B cell (primary cell): Measurements from ENCODE around the gene BRDT. TPM values are rescaled to one million over a fixed set of nuclear protein-coding genes. Genes with fewer than 3 reads are reported as not detected.

ENCODE experiments used
- ATAC-seq: fragments of 200-7000 bp; cut with Tn5 transposase; one replicate; pipeline ENCODE4 v1.10.0; 2021; ENCODE audit warnings: low read depth, mild to moderate bottlenecking, moderate number of reproducible peaks, moderate library complexity
- CTCF ChIA-PET: fragments of 350-600 bp; sonication (Branson Sonifier 250); formaldehyde crosslinking; loops from one replicate; lab custom pipeline; 2021; ENCODE audit warnings: antibody characterized with exemption, inconsistent platforms; lab: Charles Lee
- POLR2A ChIA-PET: fragments of 350-600 bp; sonication (Branson Sonifier 250); formaldehyde crosslinking; loops from one replicate; lab custom pipeline; 2021; ENCODE audit warnings: antibody characterized with exemption; lab: Charles Lee
- DNase-seq: peaks from one replicate; pipeline ENCODE4 v3.0.0; 2013
- H2AFZ ChIP-seq: 2 replicates; pipeline ENCODE4 v1.6.1; 2012; ENCODE audit warnings: mild to moderate bottlenecking, low read depth, low read length; ENCODE audit not compliant: insufficient read depth, poor library complexity, severe bottlenecking
- H3K27ac ChIP-seq, 2 donors: 1 replicate in 1 of 2; 2 replicates in 1 of 2; pipeline ENCODE4 v1.5.1; 2012 to 2013; ENCODE audit warnings: low read length in 2 of 2, mild to moderate bottlenecking in 2 of 2, moderate library complexity in 1 of 2
- H3K27me3 ChIP-seq, 4 experiments: fragments of 200-600 bp in 1 of 4; sonication (generic) in 1 of 4; replicated peaks in 1 of 4; 1 replicate in 2 of 4; 2 replicates in 2 of 4; pipeline versions ENCODE4 v1.6.1 to v1.7.0; 2013 to 2016; ENCODE audit warnings: low read length in 3 of 4, mild to moderate bottlenecking in 2 of 4, mixed read lengths in 1 of 4, moderate library complexity in 1 of 4; ENCODE audit not compliant: insufficient read depth in 4 of 4, control insufficient read depth in 3 of 4; ENCODE audit errors: control extremely low read depth in 1 of 4
- H3K36me3 ChIP-seq, 2 experiments: replicated peaks in 1 of 2; 1 replicate in 1 of 2; 2 replicates in 1 of 2; pipeline versions ENCODE4 v1.6.1 to v1.7.1; 2013; ENCODE audit warnings: low read length in 1 of 2; ENCODE audit not compliant: insufficient read depth in 2 of 2, control insufficient read depth in 1 of 2; ENCODE audit errors: control extremely low read depth in 1 of 2, extremely low read depth in 1 of 2
- H3K4me1 ChIP-seq, 2 donors: fragments of 200-600 bp in 1 of 2; sonication (generic) in 1 of 2; 1 replicate in 1 of 2; 2 replicates in 1 of 2; pipeline versions ENCODE4 v1.5.1 to v1.6.1; 2013 to 2017; ENCODE audit warnings: low read length in 2 of 2; ENCODE audit not compliant: control insufficient read depth in 2 of 2, insufficient read depth in 2 of 2
- H3K4me2 ChIP-seq: replicated peaks from 2 replicates; pipeline ENCODE3; 2012; ENCODE audit warnings: mild to moderate bottlenecking, low read depth, low read length; ENCODE audit not compliant: poor library complexity, severe bottlenecking
- H3K4me3 ChIP-seq, 5 experiments: fragments of 200-600 bp in 1 of 5; sonication (generic) in 1 of 5; 1 replicate in 3 of 5; 2 replicates in 2 of 5; pipeline versions ENCODE4 v1.5.1 to v1.7.0; 2011 to 2016; ENCODE audit warnings: low read length in 4 of 5, mild to moderate bottlenecking in 4 of 5, low read depth in 2 of 5, control low read depth in 1 of 5, moderate library complexity in 1 of 5; ENCODE audit not compliant: insufficient read depth in 1 of 5; ENCODE audit errors: control extremely low read depth in 1 of 5, extremely low read depth in 1 of 5
- H3K79me2 ChIP-seq: fragments of 200-600 bp; sonication (generic); one replicate; pipeline ENCODE4 v1.6.0; 2016; ENCODE audit warnings: low read length; ENCODE audit not compliant: control insufficient read depth, insufficient read depth
- H3K9ac ChIP-seq: fragments of 200-600 bp; sonication (generic); 2 replicates; pipeline ENCODE4 v1.6.1; 2017; ENCODE audit warnings: mild to moderate bottlenecking, low read length, moderate library complexity
- H3K9me3 ChIP-seq, 3 donors: one replicate each; pipeline versions ENCODE4 v1.6.1 to v1.7.1; 2013; ENCODE audit warnings: low read length in 2 of 3; ENCODE audit not compliant: control insufficient read depth in 2 of 3, insufficient read depth in 1 of 3; ENCODE audit errors: control extremely low read depth in 1 of 3
- H4K20me1 ChIP-seq: 2 replicates; pipeline ENCODE4 v1.6.0; 2012; ENCODE audit warnings: mild to moderate bottlenecking, low read length; ENCODE audit not compliant: insufficient read depth, control insufficient read depth, poor library complexity, severe bottlenecking
- H3K27ac Mint-ChIP-seq: one replicate; pipeline ENCODE4 v1.8.0; 2021; ENCODE audit warnings: mixed read lengths
- H3K27me3 Mint-ChIP-seq: one replicate; pipeline ENCODE4 v1.8.0; 2021; ENCODE audit warnings: mixed read lengths
- H3K4me1 Mint-ChIP-seq: one replicate; pipeline ENCODE4 v1.8.0; 2021; ENCODE audit warnings: mixed read lengths
- H3K4me3 Mint-ChIP-seq: one replicate; pipeline ENCODE4 v1.8.0; 2021; ENCODE audit warnings: mixed read lengths
- H3K9me3 Mint-ChIP-seq: one replicate; pipeline ENCODE4 v1.8.0; 2022; ENCODE audit warnings: mixed read lengths; ENCODE audit not compliant: insufficient read depth
- EZH2 ChIP-seq: IDR thresholded peaks from 2 replicates; pipeline ENCODE4 v1.6.1; 2012; ENCODE audit warnings: borderline replicate concordance, low read depth, mild to moderate bottlenecking, moderate library complexity, low read length; ENCODE audit not compliant: insufficient read depth, poor library complexity, severe bottlenecking
- WGBS: methylation state at CpG from one replicate; pipeline ENCODE4 v1.1.5; 2013; ENCODE audit warnings: missing lambda C conversion rate; ENCODE audit not compliant: insufficient coverage; 5-methylcytosine and 5-hydroxymethylcytosine counted together
- intact Hi-C: fragments of 100-400 bp; cut with micrococcal nuclease; formaldehyde crosslinking; loops from one replicate; pipeline ENCODE4 v1.10.0; 2022
- polyA plus RNA-seq: library from polyadenylated mRNA; depleted of rRNA; stranded (reverse); fragments of >200 nt; gene quantifications from 2 replicates; pipeline ENCODE4 v1.2.3, GENCODE V29; 2012
- total RNA-seq, 2 donors: library from RNA; stranded (reverse); fragments of 120-200 nt in 1 of 2; gene quantifications; 1 replicate in 1 of 2; 2 replicates in 1 of 2; pipeline versions ENCODE4 v1.2.3 to v1.2.4, GENCODE V29; 2013 to 2022
- TF ChIP-seq, protein P1 (sequence below): fragments of 200-600 bp; IDR thresholded peaks from one replicate; pipeline ENCODE4 v1.8.0; 2022; ENCODE audit warnings: antibody characterized with exemption, mild to moderate bottlenecking

BRDT gene
- total and polyA plus RNA-seq, 2 donors (not counting 1 experiment from before 2014, with no cell fraction given) = not detected

DNA sequence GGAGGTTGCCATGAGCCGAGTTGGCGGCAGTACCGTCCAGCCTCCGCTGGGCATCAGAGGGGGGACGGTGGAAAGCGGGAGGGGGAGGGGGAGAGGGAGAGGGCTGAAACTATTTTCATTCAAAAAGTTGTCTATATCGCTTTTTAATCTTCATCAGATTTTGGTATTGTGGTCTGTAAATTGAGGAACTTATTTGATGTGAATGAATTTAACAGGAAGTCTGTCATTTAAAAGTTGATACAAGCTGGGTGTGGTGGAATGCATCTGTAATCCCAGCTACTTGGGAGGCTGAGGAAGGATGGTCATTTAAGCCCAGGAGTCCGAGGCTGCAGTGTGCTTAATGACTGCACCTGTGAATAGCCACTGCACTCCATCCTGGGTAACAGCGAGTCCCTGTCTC, 77.6 kb downstream of the BRDT start:
- no peaks in the 10 kb centered on the region for H3K9me3 ChIP-seq
- ChIA-PET POLR2A (no interaction called here), CTCF (no interaction called here)
- no peaks in the 10 kb centered on the region for H3K9me3 Mint-ChIP-seq
- no peak overlapping the region for H3K9ac ChIP-seq
- H3K27ac Mint-ChIP-seq = no peak overlapping the region
- no peak overlapping the region for H3K4me3 ChIP-seq
- peaks cover 12% of the 10 kb centered on the region for H3K4me1 Mint-ChIP-seq
- H3K36me3 ChIP-seq = no peaks in the 10 kb centered on the region
- no peak overlapping the region for H2AFZ ChIP-seq
- H3K4me2 ChIP-seq = no peak overlapping the region
- no peaks in the 10 kb centered on the region for H3K79me2 ChIP-seq
- ATAC-seq (no peak), DNase-seq (no peak)
- intact Hi-C loops = no loop called here
- peaks cover 35% of the 10 kb centered on the region for H3K27me3 Mint-ChIP-seq
- peaks cover 7 to 9% of the 10 kb centered on the region in 2 donors for H3K4me1 ChIP-seq
- H3K27me3 ChIP-seq = peaks cover 0 to 29% (median 6%) of the 10 kb centered on the region in 4 experiments
- no peak for TF ChIP-seq EZH2
- TF ChIP-seq, protein P1, sequence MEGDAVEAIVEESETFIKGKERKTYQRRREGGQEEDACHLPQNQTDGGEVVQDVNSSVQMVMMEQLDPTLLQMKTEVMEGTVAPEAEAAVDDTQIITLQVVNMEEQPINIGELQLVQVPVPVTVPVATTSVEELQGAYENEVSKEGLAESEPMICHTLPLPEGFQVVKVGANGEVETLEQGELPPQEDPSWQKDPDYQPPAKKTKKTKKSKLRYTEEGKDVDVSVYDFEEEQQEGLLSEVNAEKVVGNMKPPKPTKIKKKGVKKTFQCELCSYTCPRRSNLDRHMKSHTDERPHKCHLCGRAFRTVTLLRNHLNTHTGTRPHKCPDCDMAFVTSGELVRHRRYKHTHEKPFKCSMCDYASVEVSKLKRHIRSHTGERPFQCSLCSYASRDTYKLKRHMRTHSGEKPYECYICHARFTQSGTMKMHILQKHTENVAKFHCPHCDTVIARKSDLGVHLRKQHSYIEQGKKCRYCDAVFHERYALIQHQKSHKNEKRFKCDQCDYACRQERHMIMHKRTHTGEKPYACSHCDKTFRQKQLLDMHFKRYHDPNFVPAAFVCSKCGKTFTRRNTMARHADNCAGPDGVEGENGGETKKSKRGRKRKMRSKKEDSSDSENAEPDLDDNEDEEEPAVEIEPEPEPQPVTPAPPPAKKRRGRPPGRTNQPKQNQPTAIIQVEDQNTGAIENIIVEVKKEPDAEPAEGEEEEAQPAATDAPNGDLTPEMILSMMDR = no peak
- no peak overlapping the region for H3K27ac ChIP-seq
- WGBS = 29% methylated on average over 1 of the region's 9 CpGs
- H3K4me3 Mint-ChIP-seq = no peak overlapping the region
- no peaks in the 10 kb centered on the region for H4K20me1 ChIP-seq

DNA sequence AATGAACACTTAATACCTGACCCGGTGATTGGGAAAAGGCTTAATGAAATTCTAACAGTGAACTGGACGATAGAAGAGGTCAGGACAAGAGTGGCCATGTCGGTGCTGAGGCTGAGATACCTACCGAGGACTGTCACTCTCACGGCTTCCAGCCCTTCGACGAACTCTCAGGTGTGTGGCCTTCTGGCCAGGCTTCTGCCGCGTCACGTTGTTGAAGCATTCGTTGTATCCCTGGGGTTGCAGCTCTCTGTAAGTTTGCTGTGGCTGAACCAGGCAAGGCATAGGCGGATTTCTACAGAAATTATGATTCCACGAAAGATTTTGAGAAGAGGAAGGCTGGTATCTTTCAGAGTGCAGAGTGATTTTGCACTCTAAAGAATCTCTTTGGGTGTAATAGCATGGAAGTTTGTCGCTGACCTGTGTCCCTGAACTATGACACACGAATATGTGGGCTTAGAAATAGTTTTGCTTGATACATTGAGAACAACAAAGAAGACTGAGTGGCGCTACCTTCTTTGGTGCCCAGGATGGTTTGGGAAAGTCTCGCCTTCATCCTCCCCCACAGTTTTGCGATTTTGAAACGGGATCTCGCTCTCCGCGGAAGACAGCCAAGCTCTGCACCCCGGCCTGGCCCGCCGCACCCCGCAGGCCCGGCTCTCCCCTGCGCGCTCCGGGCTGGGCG, 80.2 kb downstream of the BRDT start:
- Histone ChIP-seq H3K27me3 (peaks cover 0 to 29% (median 6%) of the 10 kb centered on the region in 4 experiments), H3K4me2 (peak overlapping the region; percentile 79), H3K9me3 (no peaks in the 10 kb centered on the region), H3K27ac (no peak overlapping the region), H3K79me2 (no peaks in the 10 kb centered on the region), H3K4me1 (peaks cover 7 to 9% of the 10 kb centered on the region in 2 donors), H3K36me3 (no peaks in the 10 kb centered on the region), H3K4me3 (no peak overlapping the region), H4K20me1 (no peaks in the 10 kb centered on the region), H3K9ac (no peak overlapping the region), H2AFZ (peak overlapping the region; percentile 66)
- WGBS = 49% methylated on average over 31 of the region's 31 CpGs
- POLR2A ChIA-PET = no interaction called here
- H3K27ac Mint-ChIP-seq = no peak overlapping the region
- ATAC-seq = no peak
- no peak for DNase-seq
- H3K4me3 Mint-ChIP-seq = peak overlapping the region; percentile 69
- H3K27me3 Mint-ChIP-seq = peaks cover 29% of the 10 kb centered on the region
- peaks cover 12% of the 10 kb centered on the region for H3K4me1 Mint-ChIP-seq
- no peak for TF ChIP-seq EZH2
- TF ChIP-seq, protein P1 = no peak
- no peaks in the 10 kb centered on the region for H3K9me3 Mint-ChIP-seq
- intact Hi-C loops = no loop called here
- CTCF ChIA-PET = no interaction called here
